GM12878 (cell line): ENCODE data around the gene ALDH1A3. TPM values are rescaled to one million over a fixed set of nuclear protein-coding genes. Genes with fewer than 3 reads are reported as not detected.

ENCODE experiments used
- ATAC-seq: fragments of 200-7000 bp; cut with Tn5 transposase; 3 replicates; pipeline ENCODE4 v1.9.1; 2020; ENCODE audit warnings: mild to moderate bottlenecking, moderate library complexity
- BruUV-seq: library from RNA; stranded (reverse); fragments of 400-500 nt; replicated peaks from 2 replicates; lab custom pipeline; 2021; lab: Mats Ljungman, UMichigan
- CTCF ChIA-PET: fragments of 300-600 bp; sonication (Branson Sonifier 250); formaldehyde crosslinking; extraction: SDS; loops from one replicate; lab custom pipeline; 2021; ENCODE audit warnings: inconsistent platforms; lab: Yijun Ruan, JAX
- POLR2A ChIA-PET: fragments of 350-600 bp; formaldehyde crosslinking; extraction: SDS; loops from one replicate; lab custom pipeline; 2021; ENCODE audit warnings: inconsistent platforms; lab: Charles Lee
- RAD21 ChIA-PET: fragments of 300-600 bp; sonication (Branson Sonifier 250); formaldehyde crosslinking; loops from one replicate; lab custom pipeline; 2023; ENCODE audit warnings: antibody characterized with exemption; ENCODE audit not compliant: unreplicated experiment; lab: Charles Lee
- SMC1A ChIA-PET: fragments of 300-600 bp; sonication (Branson Sonifier 250); formaldehyde crosslinking; loops from one replicate; lab custom pipeline; 2023; ENCODE audit not compliant: unreplicated experiment, uncharacterized antibody; lab: Charles Lee
- DNase-seq: peaks from one replicate; pipeline ENCODE4 v3.0.0-alpha.2; 2011; ENCODE audit warnings: low read depth, low spot score
- FAIRE-seq: peaks from 3 replicates; lab custom pipeline; 2011; peaks lifted over from hg19 to GRCh38; lab: Jason Lieb, UNC
- H2AFZ ChIP-seq: 2 replicates; pipeline ENCODE4 v1.6.0; 2011; ENCODE audit warnings: low read depth, low read length, control low read depth; ENCODE audit not compliant: control insufficient read depth
- H3K27ac ChIP-seq: 2 replicates; pipeline ENCODE4 v1.5.1; 2011; ENCODE audit warnings: control low read depth; ENCODE audit not compliant: control insufficient read depth, insufficient read depth
- H3K27me3 ChIP-seq, 2 experiments: replicated peaks in 1 of 2; 2 replicates each; pipeline versions ENCODE4 v1.6.0 to v1.6.1; 2011; ENCODE audit warnings: low read length in 1 of 2; ENCODE audit not compliant: control insufficient read depth in 2 of 2, insufficient read depth in 2 of 2
- H3K36me3 ChIP-seq, 2 experiments: 2 replicates each; pipeline ENCODE4 v1.5.1; 2011; ENCODE audit warnings: low read length in 1 of 2; ENCODE audit not compliant: control insufficient read depth in 2 of 2, insufficient read depth in 2 of 2
- H3K4me1 ChIP-seq: 2 replicates; pipeline ENCODE4 v1.6.1; 2011; ENCODE audit warnings: mild to moderate bottlenecking, low read length, moderate library complexity, mixed read lengths; ENCODE audit not compliant: control insufficient read depth, insufficient read depth
- H3K4me2 ChIP-seq: 2 replicates; pipeline ENCODE4 v1.6.0; 2011; ENCODE audit warnings: control low read depth; ENCODE audit not compliant: control insufficient read depth, insufficient read depth
- H3K4me3 ChIP-seq: fragments of 200-600 bp; sonication (generic); 2 replicates; pipeline ENCODE4 v1.5.1; 2016
- H3K79me2 ChIP-seq: 2 replicates; pipeline ENCODE4 v1.6.0; 2011; ENCODE audit warnings: low read length; ENCODE audit not compliant: control insufficient read depth, insufficient read depth
- H3K9ac ChIP-seq: 2 replicates; pipeline ENCODE4 v1.8.0; 2011; ENCODE audit warnings: low read length, control low read depth, mixed read lengths; ENCODE audit not compliant: control insufficient read depth, insufficient read depth
- H3K9me3 ChIP-seq: replicated peaks from 3 replicates; pipeline ENCODE4 v1.5.1; 2011; ENCODE audit warnings: mild to moderate bottlenecking, low read length; ENCODE audit not compliant: control insufficient read depth, insufficient read depth
- H4K20me1 ChIP-seq: 2 replicates; pipeline ENCODE4 v1.6.0; 2011; ENCODE audit not compliant: control insufficient read depth, insufficient read depth
- ATF7 ChIP-seq: fragments of 450-650 bp; IDR thresholded peaks from 2 replicates; pipeline ENCODE4 v1.6.1; 2016; ENCODE audit warnings: low read depth, mild to moderate bottlenecking
- EED ChIP-seq: sonication (generic); IDR thresholded peaks from 2 replicates; pipeline ENCODE4 v1.6.1; 2016; ENCODE audit warnings: antibody characterized with exemption, low read depth
- EGR1 ChIP-seq, 2 experiments: IDR thresholded peaks; 1 replicate in 1 of 2; 2 replicates in 1 of 2; pipeline ENCODE4 v1.6.1; 2011 to 2012; ENCODE audit warnings: low read depth in 2 of 2, low read length in 2 of 2, borderline replicate concordance in 1 of 2, mild to moderate bottlenecking in 1 of 2, moderate library complexity in 1 of 2
- KLF5 ChIP-seq: fragments of 450-650 bp; IDR thresholded peaks from 2 replicates; pipeline ENCODE4 v1.6.1; 2014; ENCODE audit warnings: mild to moderate bottlenecking; ENCODE audit not compliant: partially characterized antibody
- NFIC ChIP-seq: IDR thresholded peaks from 2 replicates; pipeline ENCODE4 v1.6.1; 2012; ENCODE audit warnings: low read depth, mild to moderate bottlenecking, inconsistent platforms, low read length, moderate library complexity
- NFYB ChIP-seq: IDR thresholded peaks from 2 replicates; pipeline ENCODE4 v1.6.1; 2011; ENCODE audit warnings: low read depth, mild to moderate bottlenecking, low read length, improper control_type of control experiment, moderate library complexity; ENCODE audit not compliant: insufficient read depth
- NRF1 ChIP-seq: conservative IDR thresholded peaks from 2 replicates; pipeline ENCODE4 v1.6.1; 2011; ENCODE audit warnings: mild to moderate bottlenecking, low read depth, low read length, improper control_type of control experiment
- RELA ChIP-seq: fragments of 450-650 bp; IDR thresholded peaks from 2 replicates; pipeline ENCODE4 v1.8.0; 2014; ENCODE audit warnings: borderline replicate concordance; ENCODE audit not compliant: partially characterized antibody
- TBL1XR1 ChIP-seq: IDR thresholded peaks from 2 replicates; pipeline ENCODE4 v1.6.1; 2012; ENCODE audit warnings: low read depth, low read length, improper control_type of control experiment
- TCF7 ChIP-seq: IDR thresholded peaks from 2 replicates; pipeline ENCODE4 v1.6.1; 2014; ENCODE audit warnings: antibody characterized with exemption, borderline replicate concordance
- ZNF274 ChIP-seq: IDR thresholded peaks from one replicate; pipeline ENCODE4 v1.8.0; 2011; ENCODE audit not compliant: insufficient read length, insufficient read depth
- WGBS: methylation state at CpG from one replicate; pipeline ENCODE4 v1.1.6; 2016; ENCODE audit warnings: low lambda C conversion rate; ENCODE audit not compliant: insufficient replicate concordance, insufficient coverage; ENCODE audit errors: missing lambda C conversion rate; 5-methylcytosine and 5-hydroxymethylcytosine counted together
- in situ Hi-C: fragments of 300-500 bp; cut with MboI; formaldehyde crosslinking; loops from 9 replicates; pipeline ENCODE4 v1.14.3; 2018; ENCODE audit warnings: mixed read lengths
- intact Hi-C: fragments of 100-400 bp; cut with micrococcal nuclease; formaldehyde crosslinking; loops from one replicate; pipeline ENCODE4 v1.14.2; 2022; ENCODE audit not compliant: unreplicated experiment
- polyA plus RNA-seq, 11 experiments: library from polyadenylated mRNA; depleted of rRNA in 4 of 11; unstranded in 6 of 11; stranded (reverse) in 5 of 11; fragments of >200 nt; fragmentation: Nextera tagmentation in 4 of 11; fragmentation: Illumina TruSeq in 1 of 11; extraction: Ambion mirVana in 4 of 11; extraction: Trizol in 1 of 11; gene quantifications; 1 replicate in 1 of 11; 2 replicates in 10 of 11; pipeline versions ENCODE4 v1.2.1 to v1.2.3, GENCODE V29; 2011 to 2016; ENCODE audit warnings: inconsistent platforms in 2 of 11, missing spikeins in 2 of 11, low read depth in 1 of 11
- total RNA-seq, 4 experiments: library from RNA; depleted of rRNA in 3 of 4; stranded (reverse); fragments of >200 nt in 3 of 4; fragmentation: Illumina TruSeq in 1 of 4; extraction: Trizol in 1 of 4; gene quantifications; 2 replicates each; pipeline versions ENCODE4 v1.2.1 to v1.2.3, GENCODE V29; 2013 to 2021
- TF ChIP-seq, protein P1 (sequence below): fragments of 150-350 bp; IDR thresholded peaks from 2 replicates; pipeline ENCODE4 v1.6.1; 2014; ENCODE audit warnings: mild to moderate bottlenecking, low read depth, low read length
- TF ChIP-seq, protein P2 (sequence below): IDR thresholded peaks from 2 replicates; pipeline ENCODE4 v1.6.1; 2011; ENCODE audit warnings: mild to moderate bottlenecking, low read depth, low read length, moderate library complexity; ENCODE audit not compliant: insufficient replicate concordance
- TF ChIP-seq, protein P3 (sequence below): IDR thresholded peaks from 2 replicates; pipeline ENCODE4 v1.6.1; 2012; ENCODE audit warnings: improper control_type of control experiment, low read depth, low read length; ENCODE audit not compliant: insufficient replicate concordance

The ALDH1A3 gene
- total and polyA plus RNA-seq, 10 of the 15 experiments (the other 5 are each of a cell fraction or from before 2014, with no cell fraction given): 0.06 to 0.69 (median 0.18) TPM

DNA sequence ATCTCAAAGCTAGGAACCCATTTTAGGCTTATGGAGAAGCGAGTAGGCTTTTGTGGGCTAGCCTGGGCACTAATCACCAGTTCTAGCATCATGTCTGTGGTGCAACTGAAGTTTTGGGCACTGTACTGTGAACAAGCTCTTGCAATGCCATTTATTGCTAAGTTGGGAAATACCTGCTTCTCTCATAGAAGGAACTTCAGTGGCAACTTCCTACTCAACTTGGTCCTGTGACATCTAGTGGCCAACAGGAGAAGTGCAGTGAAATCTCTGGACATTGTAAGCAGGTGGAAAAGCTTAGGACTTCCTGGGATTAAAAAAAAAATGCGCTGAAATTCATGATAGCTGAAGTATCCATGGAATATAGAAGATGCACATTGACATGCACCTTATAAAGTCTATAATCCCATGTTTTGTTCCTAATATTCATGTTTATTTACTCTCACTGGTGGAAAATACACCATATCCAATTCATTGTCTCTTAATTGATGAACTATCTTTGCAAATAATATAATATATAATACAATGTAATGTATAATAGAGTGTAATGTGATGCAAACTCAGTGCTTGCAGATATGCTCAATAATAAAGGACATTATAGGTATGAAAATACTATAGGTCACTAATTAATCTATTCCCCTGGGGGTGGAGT lies 6.5 kb upstream of the ALDH1A3 start (continued):
- no peak for TF ChIP-seq NRF1
- no peak for TF ChIP-seq NFYB
- no peak for TF ChIP-seq ZNF274

DNA sequence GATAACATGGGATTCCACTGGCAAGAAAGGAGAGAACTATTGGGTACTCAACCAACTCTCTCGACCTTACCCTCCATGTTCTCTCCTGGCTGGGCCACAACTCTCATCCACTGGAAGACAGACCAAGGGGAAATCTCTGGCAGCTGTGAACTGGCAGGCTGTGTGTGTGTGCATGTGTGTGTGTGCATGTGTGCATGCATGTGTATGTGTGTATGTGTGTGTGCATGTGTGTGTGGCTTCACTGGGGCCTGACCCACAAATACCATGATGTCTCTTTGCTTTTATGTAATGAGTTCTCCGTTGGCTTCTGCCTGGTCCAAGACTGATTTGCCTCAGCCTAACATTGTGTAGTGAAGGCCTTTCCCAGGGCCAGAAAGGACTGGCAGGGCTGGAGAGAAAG lies 4.1 kb upstream of the ALDH1A3 start:
- intact Hi-C loops (no loop called here), in situ Hi-C loops (no loop called here)
- Histone ChIP-seq H3K4me2 (no peak overlapping the region), H3K27ac (no peak overlapping the region), H3K4me1 (no peaks in the 10 kb centered on the region), H3K4me3 (no peak overlapping the region), H3K36me3 (no peaks in the 10 kb centered on the region), H3K9me3 (no peaks in the 10 kb centered on the region), H4K20me1 (peaks cover 2% of the 10 kb centered on the region; the same call in 1 of the 2 replicates), H3K27me3 (peaks cover 8 to 10% of the 10 kb centered on the region in 2 experiments; a peak in 3 of 4 replicates), H2AFZ (no peak overlapping the region), H3K9ac (no peak overlapping the region), H3K79me2 (no peaks in the 10 kb centered on the region)
- DNase-seq (no peak), FAIRE-seq (no peak), ATAC-seq (no peak)
- CTCF ChIA-PET: interaction anchor here (1.0 to 1.5 kb wide), 4 partner anchors 8 to 250 kb away, joined by 3 read pairs; no protein-coding TSS in a partner anchor
- POLR2A ChIA-PET: no interaction called here
- no TSS peak for BruUV-seq
- SMC1A ChIA-PET: interaction anchor here (0.7 kb wide), 2 partner anchors 132 to 244 kb away, joined by 3 to 5 read pairs; no protein-coding TSS in a partner anchor
- RAD21 ChIA-PET: no interaction called here
- WGBS: 15% methylated on average over 2 of the region's 2 CpGs
- TF ChIP-seq RELA: no peak
- no peak for TF ChIP-seq KLF5
- no peak for TF ChIP-seq EED
- TF ChIP-seq, protein P1, sequence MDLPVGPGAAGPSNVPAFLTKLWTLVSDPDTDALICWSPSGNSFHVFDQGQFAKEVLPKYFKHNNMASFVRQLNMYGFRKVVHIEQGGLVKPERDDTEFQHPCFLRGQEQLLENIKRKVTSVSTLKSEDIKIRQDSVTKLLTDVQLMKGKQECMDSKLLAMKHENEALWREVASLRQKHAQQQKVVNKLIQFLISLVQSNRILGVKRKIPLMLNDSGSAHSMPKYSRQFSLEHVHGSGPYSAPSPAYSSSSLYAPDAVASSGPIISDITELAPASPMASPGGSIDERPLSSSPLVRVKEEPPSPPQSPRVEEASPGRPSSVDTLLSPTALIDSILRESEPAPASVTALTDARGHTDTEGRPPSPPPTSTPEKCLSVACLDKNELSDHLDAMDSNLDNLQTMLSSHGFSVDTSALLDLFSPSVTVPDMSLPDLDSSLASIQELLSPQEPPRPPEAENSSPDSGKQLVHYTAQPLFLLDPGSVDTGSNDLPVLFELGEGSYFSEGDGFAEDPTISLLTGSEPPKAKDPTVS: no peak
- TF ChIP-seq, protein P2, sequence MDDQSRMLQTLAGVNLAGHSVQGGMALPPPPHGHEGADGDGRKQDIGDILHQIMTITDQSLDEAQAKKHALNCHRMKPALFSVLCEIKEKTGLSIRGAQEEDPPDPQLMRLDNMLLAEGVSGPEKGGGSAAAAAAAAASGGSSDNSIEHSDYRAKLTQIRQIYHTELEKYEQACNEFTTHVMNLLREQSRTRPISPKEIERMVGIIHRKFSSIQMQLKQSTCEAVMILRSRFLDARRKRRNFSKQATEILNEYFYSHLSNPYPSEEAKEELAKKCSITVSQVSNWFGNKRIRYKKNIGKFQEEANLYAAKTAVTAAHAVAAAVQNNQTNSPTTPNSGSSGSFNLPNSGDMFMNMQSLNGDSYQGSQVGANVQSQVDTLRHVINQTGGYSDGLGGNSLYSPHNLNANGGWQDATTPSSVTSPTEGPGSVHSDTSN: no peak
- TF ChIP-seq, protein P3, sequence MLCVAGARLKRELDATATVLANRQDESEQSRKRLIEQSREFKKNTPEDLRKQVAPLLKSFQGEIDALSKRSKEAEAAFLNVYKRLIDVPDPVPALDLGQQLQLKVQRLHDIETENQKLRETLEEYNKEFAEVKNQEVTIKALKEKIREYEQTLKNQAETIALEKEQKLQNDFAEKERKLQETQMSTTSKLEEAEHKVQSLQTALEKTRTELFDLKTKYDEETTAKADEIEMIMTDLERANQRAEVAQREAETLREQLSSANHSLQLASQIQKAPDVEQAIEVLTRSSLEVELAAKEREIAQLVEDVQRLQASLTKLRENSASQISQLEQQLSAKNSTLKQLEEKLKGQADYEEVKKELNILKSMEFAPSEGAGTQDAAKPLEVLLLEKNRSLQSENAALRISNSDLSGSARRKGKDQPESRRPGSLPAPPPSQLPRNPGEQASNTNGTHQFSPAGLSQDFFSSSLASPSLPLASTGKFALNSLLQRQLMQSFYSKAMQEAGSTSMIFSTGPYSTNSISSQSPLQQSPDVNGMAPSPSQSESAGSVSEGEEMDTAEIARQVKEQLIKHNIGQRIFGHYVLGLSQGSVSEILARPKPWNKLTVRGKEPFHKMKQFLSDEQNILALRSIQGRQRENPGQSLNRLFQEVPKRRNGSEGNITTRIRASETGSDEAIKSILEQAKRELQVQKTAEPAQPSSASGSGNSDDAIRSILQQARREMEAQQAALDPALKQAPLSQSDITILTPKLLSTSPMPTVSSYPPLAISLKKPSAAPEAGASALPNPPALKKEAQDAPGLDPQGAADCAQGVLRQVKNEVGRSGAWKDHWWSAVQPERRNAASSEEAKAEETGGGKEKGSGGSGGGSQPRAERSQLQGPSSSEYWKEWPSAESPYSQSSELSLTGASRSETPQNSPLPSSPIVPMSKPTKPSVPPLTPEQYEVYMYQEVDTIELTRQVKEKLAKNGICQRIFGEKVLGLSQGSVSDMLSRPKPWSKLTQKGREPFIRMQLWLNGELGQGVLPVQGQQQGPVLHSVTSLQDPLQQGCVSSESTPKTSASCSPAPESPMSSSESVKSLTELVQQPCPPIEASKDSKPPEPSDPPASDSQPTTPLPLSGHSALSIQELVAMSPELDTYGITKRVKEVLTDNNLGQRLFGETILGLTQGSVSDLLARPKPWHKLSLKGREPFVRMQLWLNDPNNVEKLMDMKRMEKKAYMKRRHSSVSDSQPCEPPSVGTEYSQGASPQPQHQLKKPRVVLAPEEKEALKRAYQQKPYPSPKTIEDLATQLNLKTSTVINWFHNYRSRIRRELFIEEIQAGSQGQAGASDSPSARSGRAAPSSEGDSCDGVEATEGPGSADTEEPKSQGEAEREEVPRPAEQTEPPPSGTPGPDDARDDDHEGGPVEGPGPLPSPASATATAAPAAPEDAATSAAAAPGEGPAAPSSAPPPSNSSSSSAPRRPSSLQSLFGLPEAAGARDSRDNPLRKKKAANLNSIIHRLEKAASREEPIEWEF: no peak
- no peak for TF ChIP-seq ATF7
- TF ChIP-seq NFIC: no peak
- no peak for TF ChIP-seq TCF7
- TF ChIP-seq TBL1XR1: no peak
- TF ChIP-seq EGR1 (IDR thresholded peaks at IDR 0.05; ENCODE audit: borderline replicate concordance in 1 of 2, low read depth in 2 of 2, low read length in 2 of 2): no peak
